ENCODE results near the gene LEUTX.

Gene LEUTX

GRCh38 chr19:39824143-39825092 is 45.8 kb downstream of the LEUTX start:
- DNase-seq (ENCODE audit: low read depth), result peak; percentile 46

- no peak for DNase-seq (ENCODE audit: low read depth)
Measured at GRCh38 chr19:39825093-39825463, 46.4 kb downstream of the LEUTX start.

GRCh38 chr19:39825531-39826076 is 47.0 kb downstream of the LEUTX start:
- no peak for DNase-seq (ENCODE audit: low read depth)

- DNase-seq (ENCODE audit: low read depth), result no peak
Measured at GRCh38 chr19:39826311-39826945, 47.8 kb downstream of the LEUTX start.

- DNase-seq (ENCODE audit: low read depth), result no peak
Measured at GRCh38 chr19:39827216-39827615, 48.6 kb downstream of the LEUTX start.

GRCh38 chr19:39828015-39828653 is 49.5 kb downstream of the LEUTX start:
- DNase-seq (ENCODE audit: low read depth), result no peak

- no peak for DNase-seq (ENCODE audit: low read depth)
Measured at GRCh38 chr19:39828654-39829032, 50.0 kb downstream of the LEUTX start.

GRCh38 chr19:39829702-39830275 is 51.1 kb downstream of the LEUTX start:
- DNase-seq (ENCODE audit: low read depth), result no peak

- no peak for DNase-seq (ENCODE audit: low read depth)
Measured at GRCh38 chr19:39830406-39830805, 51.8 kb downstream of the LEUTX start.

GRCh38 chr19:39830847-39831246 is 52.2 kb downstream of the LEUTX start:
- no peak for DNase-seq (ENCODE audit: low read depth)

- no peak for DNase-seq (ENCODE audit: low read depth)
Measured at GRCh38 chr19:39831679-39832078, 53.0 kb downstream of the LEUTX start.

- DNase-seq (ENCODE audit: low read depth), result no peak
Measured at GRCh38 chr19:39832341-39833083, 53.9 kb downstream of the LEUTX start.

- DNase-seq (ENCODE audit: low read depth), result no peak
Measured at GRCh38 chr19:39833160-39833463, 54.5 kb downstream of the LEUTX start.

GRCh38 chr19:39833464-39834286 is 55.0 kb downstream of the LEUTX start, which contains the start of gene DYRK1B:
Gene DYRK1B, minus strand, starts transcription at chr19:39834162. Its CDS starts 2,295 bp downstream, at chr19:39831867.
- DNase-seq (ENCODE audit: low read depth), result peak; percentile 89

GRCh38 chr19:39834287-39834841 is 55.7 kb downstream of the LEUTX start:
- DNase-seq (ENCODE audit: low read depth), result no peak

Data from stimulated activated CD8-positive, alpha-beta memory T cell treated with anti-CD3 and anti-CD28 coated beads, Interleukin-15, amount 100 ng/mL, for 24 hours (primary cell).